ENCODE results near the gene GORASP2.

DNA sequence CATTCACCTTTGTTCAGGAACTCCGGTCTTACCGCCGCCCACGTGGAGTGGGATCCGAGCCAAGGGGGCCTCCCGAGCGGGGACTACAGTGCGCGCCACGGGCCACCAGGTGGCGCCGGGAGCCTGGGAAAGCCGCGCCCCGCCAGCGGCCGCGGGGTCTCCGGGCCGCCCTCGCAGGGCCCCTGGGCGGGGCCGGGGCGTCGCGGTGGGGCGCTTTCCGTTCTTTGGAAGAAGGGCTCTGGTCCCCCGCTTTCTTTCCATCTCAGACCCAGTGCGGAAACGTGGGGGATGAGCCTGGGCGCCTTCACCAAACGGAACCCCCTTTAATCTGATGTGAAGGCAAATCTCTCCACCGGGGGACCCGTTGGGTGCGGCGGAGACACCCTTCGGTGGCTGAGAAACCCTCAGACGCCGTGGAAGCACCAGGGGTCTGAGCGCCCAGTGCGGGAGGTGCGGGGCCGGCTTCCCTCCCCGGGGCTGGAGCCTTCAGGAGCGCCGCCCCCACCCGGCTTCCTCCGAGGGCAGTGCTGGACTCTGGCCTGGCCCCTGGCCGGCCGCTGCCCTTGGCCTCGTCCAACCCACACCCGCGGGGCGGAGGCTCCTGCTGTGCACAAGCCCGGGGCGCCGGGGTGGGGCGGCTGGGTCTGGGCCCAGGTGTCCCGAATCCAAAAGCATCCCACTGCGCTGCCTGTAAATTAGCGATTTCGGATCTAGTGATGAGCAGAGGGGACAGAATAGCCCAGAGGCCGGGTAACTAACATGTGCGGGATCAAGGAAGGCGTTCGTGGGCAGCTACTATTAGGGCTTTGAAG lies 44.6 kb downstream of the GORASP2 start:
- TF ChIP-seq POLR2A (IDR thresholded peaks at IDR 0.05; ENCODE audit: extremely low read depth, insufficient read length) (no peak), CTCF (IDR thresholded peaks at IDR 0.05; ENCODE audit: low read depth, low read length) (peak; percentile 70), MYC (IDR thresholded peaks at IDR 0.05; ENCODE audit: low read depth, low read length) (peak; percentile 92), MAX (IDR thresholded peaks at IDR 0.05; ENCODE audit: low read depth, low read length) (peak; percentile 91)
